ENCODE results near the gene INPP5J. TPM values are rescaled to one million over a fixed set of nuclear protein-coding genes. Genes with fewer than 3 reads are reported as not detected.
A peak's percentile ranks its signal among the peaks of the same experiment; 100 is the strongest.
"Not testable (repeated sequence)": the region's sequence is repeated elsewhere in the genome, so short reads cannot be mapped to it uniquely, and the experiment has no call there.

The INPP5J gene
- 1.8 TPM for polyA plus RNA-seq (2013, experiment 1 of 2; ENCODE audit: insufficient read length)
- 2.9 TPM for polyA plus RNA-seq (2013, experiment 2 of 2; ENCODE audit: insufficient read length)

DNA sequence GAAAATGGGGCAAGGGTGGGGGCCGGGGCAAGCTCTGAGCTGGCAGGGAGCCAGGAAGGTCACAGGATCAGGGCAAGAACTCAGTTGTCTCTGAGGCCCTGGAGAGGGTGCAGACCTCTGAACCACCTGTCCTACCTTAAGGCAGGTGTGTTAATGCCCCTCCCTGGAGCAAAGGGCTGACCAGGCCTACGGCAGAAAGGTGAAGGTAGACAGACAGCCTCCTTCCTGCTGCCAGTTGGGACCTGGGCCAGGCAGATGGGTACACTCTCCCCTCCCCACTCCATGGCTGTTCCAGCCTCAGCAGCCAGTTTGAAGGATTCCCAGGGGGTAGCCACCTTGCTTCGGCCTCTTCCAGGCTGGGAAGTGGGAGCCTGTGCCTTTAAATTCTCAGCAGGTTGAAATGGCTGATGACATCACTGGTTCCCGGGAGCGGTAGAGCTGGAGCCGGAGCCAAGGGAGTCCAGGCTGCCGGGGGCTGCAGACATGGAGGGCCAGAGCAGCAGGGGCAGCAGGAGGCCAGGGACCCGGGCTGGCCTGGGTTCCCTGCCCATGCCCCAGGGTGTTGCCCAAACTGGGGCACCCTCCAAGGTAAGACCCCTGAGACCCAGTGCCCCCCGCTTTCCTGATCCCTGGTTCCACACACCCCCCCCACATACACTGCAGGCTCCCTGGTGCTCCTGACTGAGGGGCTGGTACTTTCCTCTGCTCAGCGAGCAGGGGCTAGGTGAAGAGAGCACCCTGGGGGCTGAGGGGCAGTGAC, at the start of gene INPP5J:
Gene INPP5J, plus strand, starts transcription at position 435 of the 760 bp plus-strand sequence. Its CDS starts 49 bp downstream, at position 484.
- peak; percentile 59 for DNase-seq

DNA sequence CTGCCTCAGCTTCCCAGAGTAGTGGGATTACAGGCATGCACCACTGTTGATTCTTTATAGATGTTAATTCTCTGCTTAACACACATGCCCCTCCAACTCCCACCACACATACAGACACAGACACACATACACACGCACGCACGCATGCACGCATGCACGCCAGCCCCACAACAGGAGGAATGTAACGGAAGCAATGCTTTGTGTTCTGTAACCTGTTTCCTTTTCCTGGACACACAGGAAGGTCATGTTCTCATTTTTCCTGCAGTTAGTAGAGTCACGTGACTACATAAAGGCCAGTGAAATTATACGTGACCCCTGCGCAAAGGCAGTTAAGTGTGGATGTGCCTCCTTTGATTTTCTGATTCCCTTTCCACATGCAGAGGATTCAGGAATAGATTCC, 49.6 kb upstream of the INPP5J start:
- DNase-seq = not testable (repeated sequence)

- not testable (repeated sequence) for DNase-seq
These were observed 49.1 kb upstream of the INPP5J start for GRCh38 chr22:31073545-31074145.

- peak; percentile 86 for DNase-seq
These were observed 46.8 kb upstream of the INPP5J start for GRCh38 chr22:31075961-31076360.

DNA sequence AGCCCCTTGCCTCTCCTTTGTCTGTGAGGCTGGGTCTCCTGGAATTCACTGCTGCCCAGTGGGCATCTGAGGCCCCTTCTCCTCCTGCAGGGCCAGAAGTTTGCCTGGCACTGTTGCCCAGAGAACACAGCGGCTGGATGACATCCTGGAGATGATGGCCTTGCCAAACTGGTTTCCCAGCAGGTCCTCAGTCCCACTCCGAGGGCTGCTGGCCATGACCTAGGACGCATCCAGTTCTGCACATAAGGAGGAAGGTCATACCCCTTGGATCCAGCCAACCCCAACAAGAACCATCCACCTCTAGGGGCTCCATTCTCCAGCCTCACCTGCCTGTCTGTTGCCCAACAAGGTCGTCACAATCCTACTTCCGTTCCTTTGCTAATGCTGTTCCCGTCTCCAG, 45.1 kb upstream of the INPP5J start:
- DNase-seq = no peak

- not testable (repeated sequence) for DNase-seq
These were observed 44.4 kb upstream of the INPP5J start for GRCh38 chr22:31078389-31078788.

- no peak for DNase-seq
These were observed 43.6 kb upstream of the INPP5J start for GRCh38 chr22:31079095-31079642.

DNA sequence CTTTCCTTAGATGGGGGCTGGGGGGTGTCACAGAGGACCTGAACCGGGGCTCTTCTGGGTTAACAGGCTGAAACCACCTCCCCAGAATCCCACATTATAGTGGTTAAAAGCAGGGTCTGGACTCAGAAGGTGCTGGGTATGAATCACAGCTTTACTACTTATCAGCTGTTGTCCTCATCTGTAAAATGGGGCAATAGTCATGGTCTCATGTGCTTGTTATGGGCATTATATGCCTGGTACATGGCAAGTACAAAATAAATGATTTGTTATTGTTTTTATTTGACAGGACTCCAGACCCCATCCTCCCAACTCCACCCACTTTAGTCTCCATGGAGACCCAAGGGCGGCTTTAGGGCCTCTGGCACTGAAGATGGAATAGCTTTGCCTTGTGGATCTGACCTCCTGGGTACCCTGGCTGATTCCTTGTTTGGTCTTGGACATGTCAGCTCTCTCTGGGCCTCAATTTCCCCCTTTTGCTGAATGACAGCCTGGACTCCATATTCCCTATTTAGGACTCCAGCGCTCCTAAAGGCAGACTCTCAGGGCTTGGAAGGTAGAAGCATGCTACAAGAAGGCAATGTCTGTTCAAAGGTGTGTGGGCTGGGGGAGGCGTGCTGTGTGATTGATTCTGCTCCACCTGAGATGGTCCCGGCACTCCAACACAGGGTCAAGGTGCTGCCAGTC, 42.5 kb upstream of the INPP5J start:
- no peak for DNase-seq

DNA sequence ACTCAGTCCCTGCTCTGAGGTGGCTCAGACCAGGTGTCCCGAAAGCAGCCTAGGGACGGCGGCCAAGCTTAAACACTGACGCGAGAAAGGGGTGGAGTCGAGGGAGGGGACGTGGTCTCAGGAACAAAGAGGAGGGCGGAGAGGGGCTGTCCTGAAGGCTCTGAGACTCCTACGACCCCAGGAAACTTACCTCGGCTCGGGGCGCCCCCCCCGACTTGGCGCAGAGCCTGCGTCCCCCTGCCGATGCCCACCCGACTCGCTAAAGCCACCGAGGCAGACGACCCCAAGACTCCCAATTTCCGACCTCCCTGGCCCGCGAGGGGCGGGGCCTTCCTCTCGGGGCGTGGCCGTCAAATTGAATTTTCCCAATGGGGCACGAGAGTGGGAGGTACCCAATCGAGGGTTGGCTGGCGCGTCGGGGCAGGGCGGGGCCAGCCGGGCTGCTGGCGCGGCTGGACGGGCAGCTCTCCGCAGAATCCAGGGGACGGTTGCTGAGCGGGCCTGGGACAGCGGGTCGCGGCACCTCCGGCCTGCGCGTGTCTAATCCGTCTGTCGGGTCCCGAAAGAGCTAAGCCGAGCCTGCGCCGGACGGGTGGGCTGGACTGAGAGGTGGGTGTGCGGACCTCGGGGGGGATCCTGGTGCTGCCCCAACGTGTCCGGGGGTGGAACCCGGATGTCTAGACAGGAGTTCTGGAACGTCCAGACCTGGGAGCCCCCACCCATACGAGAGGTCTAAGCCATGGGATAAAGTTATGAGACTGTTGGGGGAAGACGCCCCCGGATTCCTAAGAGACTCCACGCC, 41.7 kb upstream of the INPP5J start, which contains the start of gene SMTN:
Gene SMTN, plus strand, starts transcription at position 471 of the 802 bp plus-strand sequence. CDS start 1,941 bp downstream, outside the sequence.
- peak; percentile 90 for DNase-seq

GRCh38 chr22:31081963-31082605, 40.7 kb upstream of the INPP5J start:
- peak; percentile 44 for DNase-seq

DNA sequence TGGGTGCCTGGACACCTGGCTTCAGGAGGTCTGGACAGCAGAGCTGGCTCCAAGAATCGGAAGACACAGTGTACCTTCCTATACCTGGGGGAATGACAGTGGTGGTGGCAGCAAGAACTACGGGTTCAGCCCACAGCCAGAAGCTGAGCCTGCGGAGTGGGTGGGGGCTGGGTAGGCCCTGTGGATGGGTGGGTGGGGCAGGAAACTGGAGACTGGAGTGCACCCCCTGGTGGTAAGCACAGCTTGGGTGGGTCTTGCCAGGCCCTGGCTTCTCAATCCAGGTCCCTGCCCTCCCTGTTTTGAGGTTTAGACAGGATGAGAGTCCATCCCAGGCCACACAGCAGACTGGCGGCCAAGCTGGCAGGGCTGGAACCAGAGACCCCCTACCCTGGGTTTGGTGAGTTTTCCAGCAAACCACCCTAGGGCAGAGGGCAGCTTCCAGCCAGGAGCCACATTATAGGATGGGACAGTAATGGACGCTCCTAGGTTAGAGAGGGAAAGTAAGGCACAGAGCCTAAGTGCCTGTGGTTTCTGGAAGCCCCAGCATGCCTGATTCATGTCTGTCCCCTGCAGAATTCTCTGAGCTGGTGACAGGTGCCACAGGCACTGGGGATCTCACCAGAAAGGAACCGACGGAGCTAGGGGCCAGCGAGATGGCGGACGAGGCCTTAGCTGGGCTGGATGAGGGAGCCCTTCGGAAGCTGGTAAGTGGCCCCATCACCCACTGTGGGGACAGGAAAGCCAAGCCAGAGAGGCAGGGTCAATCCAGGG, 40.0 kb upstream of the INPP5J start:
- peak; percentile 71 for DNase-seq

DNA sequence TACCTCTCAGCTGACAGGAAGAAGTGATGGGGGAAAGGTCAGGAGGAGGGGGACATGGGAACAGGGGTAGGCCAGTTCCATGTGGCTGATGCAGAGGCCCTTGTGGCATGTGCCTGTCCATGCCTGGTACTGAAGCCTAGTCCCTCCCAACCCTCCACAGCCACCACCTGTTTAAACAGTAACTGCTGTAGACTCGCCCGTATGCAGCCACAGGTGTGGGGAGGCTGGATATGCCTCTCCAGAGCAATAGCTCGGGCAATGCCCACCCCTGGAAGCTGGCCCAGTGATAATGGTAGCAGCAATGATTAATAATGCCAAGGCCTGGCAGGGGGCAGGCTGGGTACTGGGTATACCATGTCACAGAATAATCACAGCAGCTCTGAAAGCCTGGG, 39.4 kb upstream of the INPP5J start:
- DNase-seq = no peak

GRCh38 chr22:31083923-31084810, 38.6 kb upstream of the INPP5J start:
- no peak for DNase-seq

DNA sequence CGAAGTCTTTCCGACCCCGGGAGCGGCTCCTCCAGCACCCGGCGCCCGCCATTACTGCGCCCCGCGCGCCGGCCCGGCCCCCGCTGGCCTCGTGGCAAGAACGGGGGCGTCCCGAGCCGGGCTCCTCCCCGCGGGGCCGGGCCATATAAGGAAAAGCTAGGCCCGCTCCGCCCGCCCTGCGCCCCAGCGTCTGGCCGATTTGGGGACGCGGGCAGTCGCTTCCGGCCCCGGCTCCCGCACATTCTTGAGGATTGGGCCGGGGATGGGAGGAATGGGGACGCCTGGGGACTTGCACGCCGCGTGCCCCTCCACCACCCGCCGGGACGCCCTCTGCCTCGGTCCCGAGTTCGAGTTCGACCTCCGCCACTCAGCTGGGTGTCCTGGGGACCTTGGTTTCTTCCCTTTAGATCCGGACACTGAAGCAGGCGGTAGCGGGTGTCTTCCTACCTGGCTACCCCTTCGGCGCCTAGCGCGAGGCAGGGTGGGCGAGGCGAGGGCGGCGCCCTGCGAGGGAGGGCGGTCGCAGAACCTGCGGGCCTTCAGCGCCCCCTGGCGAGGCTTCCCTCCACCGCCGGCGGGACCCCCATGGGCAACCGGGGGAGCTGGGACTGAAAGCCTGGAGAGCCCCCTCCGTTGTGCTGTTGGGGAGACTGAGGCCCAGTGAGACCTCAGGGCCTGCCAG, 37.8 kb upstream of the INPP5J start:
- DNase-seq = peak; percentile 95

DNA sequence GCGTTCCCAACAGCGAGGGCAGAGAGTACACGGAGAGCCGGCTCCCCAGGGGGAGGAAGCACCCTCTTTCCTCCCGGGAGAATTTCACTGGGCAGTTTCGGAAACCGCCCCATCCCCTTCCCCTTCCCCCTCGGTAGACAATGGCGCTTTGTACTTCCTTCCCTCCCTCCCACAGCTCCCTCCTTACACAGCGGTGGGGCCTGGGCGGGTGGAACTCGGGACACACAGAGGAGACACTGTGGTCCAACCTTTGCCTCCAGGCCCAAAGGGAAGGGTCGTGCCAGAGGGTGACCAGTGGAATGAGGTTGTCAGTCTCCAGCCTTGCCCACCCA, 37.3 kb upstream of the INPP5J start:
- DNase-seq = no peak

GRCh38 chr22:31085928-31086327, 36.8 kb upstream of the INPP5J start:
- no peak for DNase-seq

DNA sequence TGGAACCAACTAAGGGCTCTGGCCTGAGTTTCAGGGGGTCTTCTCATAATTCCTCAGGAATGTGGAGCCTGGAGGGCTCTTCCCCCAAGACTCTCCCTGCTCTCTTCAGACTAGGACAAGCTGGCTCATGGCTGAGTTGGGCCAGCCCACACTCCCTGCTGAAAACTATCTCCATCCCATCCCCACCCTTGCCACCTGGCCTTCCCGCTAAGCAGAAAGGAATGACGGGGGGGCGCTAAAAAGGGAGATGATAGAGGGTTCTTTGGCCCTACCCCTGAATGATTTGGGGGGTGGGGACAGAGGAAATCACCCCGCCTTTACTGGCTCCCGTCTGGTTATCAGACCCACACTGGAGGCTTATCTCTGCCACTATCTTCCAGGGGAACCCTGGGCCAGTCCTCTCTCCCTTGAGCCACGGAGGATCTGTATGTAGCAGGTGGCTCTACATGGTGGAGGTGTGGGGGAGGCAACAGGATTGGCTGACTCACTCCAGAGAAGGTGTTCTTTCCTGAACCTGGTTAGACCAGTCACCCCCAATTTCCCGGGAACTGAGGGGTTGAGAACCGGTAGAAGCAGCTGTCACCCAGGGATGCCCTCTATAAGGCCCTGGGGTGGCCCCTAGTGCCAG, 35.9 kb upstream of the INPP5J start:
- no peak for DNase-seq

GRCh38 chr22:31087744-31088215, 35.0 kb upstream of the INPP5J start:
- DNase-seq = no peak

All from fibroblast of skin of scalp (primary cell).